ENCODE results near the gene TAGLN2.
A peak's percentile ranks its signal among the peaks of the same experiment; 100 is the strongest.
"Not testable (repeated sequence)": the region's sequence is repeated elsewhere in the genome, so short reads cannot be mapped to it uniquely, and the experiment has no call there.

The TAGLN2 gene

DNA sequence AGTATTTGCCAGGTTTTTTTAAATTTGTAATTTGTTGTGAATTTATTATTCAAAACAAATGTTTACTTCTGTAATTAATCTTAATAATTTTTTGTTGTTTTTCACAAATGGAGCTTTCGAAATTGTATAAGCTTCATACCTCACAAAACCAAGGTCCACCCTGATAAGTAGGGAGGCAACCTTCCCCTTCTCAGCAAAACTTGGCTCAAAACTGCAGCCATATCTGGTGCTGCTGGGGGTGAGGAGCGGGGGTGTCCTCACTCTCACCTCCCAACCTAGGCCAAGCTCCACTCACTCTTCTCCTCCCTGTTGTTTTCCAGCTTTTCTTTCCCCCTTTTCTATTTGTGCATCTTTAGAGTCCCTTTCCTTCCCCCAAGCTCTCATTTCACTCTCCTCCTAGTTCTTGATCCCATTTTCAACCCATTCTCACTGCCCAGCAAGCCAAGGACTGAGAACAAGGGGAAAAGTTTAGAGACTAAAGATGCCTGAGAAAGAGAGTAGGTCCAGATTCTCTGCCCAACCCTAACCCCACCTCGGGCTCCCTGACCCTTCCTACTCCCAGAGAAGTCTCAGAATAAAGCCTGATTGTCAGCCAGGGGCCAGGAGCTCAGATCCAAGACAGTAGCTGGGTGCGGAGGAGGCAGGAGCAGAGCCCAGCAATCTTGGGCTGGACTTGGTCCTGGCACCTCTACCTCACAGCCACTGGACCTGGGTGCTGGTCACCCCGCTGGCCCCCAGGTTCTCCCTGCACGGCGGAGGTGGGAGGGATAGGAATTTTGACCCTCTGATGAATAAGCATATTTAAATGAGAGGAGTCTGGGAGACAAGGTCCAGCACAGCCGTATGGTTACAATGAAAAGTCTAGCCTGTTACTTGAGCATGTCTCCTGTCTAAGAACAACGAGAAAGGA, 17.0 kb downstream of the TAGLN2 start:
- TF ChIP-seq, protein P1, sequence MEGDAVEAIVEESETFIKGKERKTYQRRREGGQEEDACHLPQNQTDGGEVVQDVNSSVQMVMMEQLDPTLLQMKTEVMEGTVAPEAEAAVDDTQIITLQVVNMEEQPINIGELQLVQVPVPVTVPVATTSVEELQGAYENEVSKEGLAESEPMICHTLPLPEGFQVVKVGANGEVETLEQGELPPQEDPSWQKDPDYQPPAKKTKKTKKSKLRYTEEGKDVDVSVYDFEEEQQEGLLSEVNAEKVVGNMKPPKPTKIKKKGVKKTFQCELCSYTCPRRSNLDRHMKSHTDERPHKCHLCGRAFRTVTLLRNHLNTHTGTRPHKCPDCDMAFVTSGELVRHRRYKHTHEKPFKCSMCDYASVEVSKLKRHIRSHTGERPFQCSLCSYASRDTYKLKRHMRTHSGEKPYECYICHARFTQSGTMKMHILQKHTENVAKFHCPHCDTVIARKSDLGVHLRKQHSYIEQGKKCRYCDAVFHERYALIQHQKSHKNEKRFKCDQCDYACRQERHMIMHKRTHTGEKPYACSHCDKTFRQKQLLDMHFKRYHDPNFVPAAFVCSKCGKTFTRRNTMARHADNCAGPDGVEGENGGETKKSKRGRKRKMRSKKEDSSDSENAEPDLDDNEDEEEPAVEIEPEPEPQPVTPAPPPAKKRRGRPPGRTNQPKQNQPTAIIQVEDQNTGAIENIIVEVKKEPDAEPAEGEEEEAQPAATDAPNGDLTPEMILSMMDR (IDR thresholded peaks at IDR 0.05; ENCODE audit: insufficient read depth, low read length, poor library complexity, severe bottlenecking) = no peak
- H3K4me3 ChIP-seq (replicated peaks; ENCODE audit: low read depth, low read length) = no peak overlapping the region
- no peak for DNase-seq (ENCODE audit: extremely low read depth, insufficient read length)
- H3K27me3 ChIP-seq (replicated peaks; ENCODE audit: control insufficient read depth, insufficient read depth, low read length) = no peaks in the 10 kb centered on the region
- no peaks in the 10 kb centered on the region for H3K36me3 ChIP-seq (ENCODE audit: control insufficient read depth, insufficient read depth, low read length)

DNA sequence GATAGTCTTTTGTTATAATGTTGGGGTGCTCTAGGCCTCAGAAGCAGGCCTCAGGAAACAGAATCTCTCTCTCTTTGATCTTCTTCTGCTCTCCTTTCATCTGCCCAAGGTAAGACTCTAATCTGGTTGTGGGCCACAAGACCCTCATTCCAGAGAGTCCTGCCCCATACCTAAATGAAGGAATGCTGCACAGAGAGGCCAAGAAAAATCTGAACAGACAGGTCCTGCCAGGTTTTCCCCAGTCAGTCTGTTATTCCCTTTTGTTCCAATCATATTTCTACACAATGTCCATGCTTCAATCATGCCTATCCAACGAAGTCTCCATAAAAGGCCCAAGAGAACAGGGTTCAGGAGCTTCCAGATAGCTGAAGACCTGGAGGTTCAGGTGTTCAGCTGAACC, 18.3 kb downstream of the TAGLN2 start:
- Histone ChIP-seq H3K36me3 (ENCODE audit: control insufficient read depth, insufficient read depth, low read length) (no peaks in the 10 kb centered on the region), H3K27me3 (replicated peaks; ENCODE audit: control insufficient read depth, insufficient read depth, low read length) (no peaks in the 10 kb centered on the region), H3K4me3 (replicated peaks; ENCODE audit: low read depth, low read length) (no peak overlapping the region)
- no peak for DNase-seq (ENCODE audit: extremely low read depth, insufficient read length)
- TF ChIP-seq, protein P1 (IDR thresholded peaks at IDR 0.05; ENCODE audit: insufficient read depth, low read length, poor library complexity, severe bottlenecking) = no peak

DNA sequence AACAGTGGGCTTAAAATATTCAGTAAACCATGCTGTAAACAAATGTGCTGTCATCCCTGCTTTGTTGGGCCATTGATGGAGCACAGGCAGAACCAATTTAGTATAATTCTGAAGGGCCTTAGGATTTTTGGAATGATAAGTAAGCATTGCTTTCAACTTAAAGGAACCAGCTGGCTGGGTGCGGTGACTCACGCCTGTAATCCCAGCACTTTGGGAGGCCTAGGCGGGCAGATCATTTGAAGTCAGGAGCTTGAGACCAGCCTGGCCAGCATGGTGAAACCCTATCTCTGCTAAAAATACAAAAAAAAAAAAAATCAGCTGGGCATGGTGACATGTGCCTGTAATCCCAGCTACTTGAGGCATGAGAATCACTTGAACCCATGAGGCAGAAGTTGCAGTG, 21.3 kb downstream of the TAGLN2 start:
- H3K36me3 ChIP-seq (ENCODE audit: control insufficient read depth, insufficient read depth, low read length); DNase-seq (ENCODE audit: extremely low read depth, insufficient read length); H3K4me3 ChIP-seq (replicated peaks; ENCODE audit: low read depth, low read length); H3K27me3 ChIP-seq (replicated peaks; ENCODE audit: control insufficient read depth, insufficient read depth, low read length): not testable (repeated sequence)

DNA sequence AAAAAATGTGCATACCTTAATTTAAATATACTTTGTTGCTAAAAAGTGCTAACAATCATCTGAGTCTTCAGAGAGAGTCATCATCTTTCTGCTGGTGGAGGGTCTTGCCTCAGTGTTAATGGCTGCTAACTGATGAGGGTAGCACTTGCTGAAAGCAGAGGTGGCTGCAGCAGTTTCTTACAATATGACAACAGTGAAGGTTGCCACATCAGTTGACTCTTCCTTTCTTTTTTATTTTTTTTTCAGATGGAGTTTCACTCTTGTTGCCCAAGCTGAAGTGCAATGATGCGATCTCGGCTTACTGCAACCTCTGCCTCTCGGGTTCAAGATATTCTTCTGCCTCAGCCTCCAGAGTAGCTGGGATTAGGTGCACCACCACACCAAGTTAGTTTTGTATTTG, 22.8 kb downstream of the TAGLN2 start:
- no peak for DNase-seq (ENCODE audit: extremely low read depth, insufficient read length)
- Histone ChIP-seq H3K4me3 (replicated peaks; ENCODE audit: low read depth, low read length) (no peak overlapping the region), H3K27me3 (replicated peaks; ENCODE audit: control insufficient read depth, insufficient read depth, low read length) (no peaks in the 10 kb centered on the region), H3K36me3 (ENCODE audit: control insufficient read depth, insufficient read depth, low read length) (no peaks in the 10 kb centered on the region)
- TF ChIP-seq, protein P1 (IDR thresholded peaks at IDR 0.05; ENCODE audit: insufficient read depth, low read length, poor library complexity, severe bottlenecking) = no peak

DNA sequence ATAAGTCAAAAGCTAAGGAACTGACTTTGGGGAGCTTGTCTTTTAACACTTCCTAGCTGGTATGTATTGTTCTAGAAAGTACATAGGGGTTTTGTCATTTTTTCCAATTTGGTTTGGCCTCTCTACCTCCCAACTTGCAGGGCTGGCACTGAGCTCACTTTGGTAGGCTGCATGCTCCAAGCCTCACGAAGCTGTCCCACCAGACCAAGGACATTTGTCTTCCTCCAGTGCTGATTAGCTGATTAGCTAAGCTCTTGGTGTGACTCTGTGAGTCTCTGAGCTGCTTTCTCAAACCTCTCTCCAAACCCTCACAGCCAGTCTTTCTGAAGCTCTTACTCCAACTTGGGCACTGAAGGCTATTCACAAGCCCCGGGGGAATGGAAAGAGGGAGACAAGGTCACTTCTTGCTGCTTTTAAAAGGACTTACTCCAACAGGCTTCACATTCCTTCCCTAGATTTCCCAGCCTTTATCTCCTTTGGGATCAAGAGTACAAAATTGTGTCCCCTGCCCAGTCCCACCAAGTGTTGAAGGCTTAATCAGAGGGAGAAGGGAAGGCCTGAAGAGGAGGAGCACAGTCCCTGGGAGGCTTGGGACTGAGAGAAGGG, 24.4 kb downstream of the TAGLN2 start:
- TF ChIP-seq, protein P1 (IDR thresholded peaks at IDR 0.05; ENCODE audit: insufficient read depth, low read length, poor library complexity, severe bottlenecking) = no peak
- Histone ChIP-seq H3K36me3 (ENCODE audit: control insufficient read depth, insufficient read depth, low read length) (no peaks in the 10 kb centered on the region), H3K4me3 (replicated peaks; ENCODE audit: low read depth, low read length) (no peak overlapping the region), H3K27me3 (replicated peaks; ENCODE audit: control insufficient read depth, insufficient read depth, low read length) (no peaks in the 10 kb centered on the region)
- no peak for DNase-seq (ENCODE audit: extremely low read depth, insufficient read length)

DNA sequence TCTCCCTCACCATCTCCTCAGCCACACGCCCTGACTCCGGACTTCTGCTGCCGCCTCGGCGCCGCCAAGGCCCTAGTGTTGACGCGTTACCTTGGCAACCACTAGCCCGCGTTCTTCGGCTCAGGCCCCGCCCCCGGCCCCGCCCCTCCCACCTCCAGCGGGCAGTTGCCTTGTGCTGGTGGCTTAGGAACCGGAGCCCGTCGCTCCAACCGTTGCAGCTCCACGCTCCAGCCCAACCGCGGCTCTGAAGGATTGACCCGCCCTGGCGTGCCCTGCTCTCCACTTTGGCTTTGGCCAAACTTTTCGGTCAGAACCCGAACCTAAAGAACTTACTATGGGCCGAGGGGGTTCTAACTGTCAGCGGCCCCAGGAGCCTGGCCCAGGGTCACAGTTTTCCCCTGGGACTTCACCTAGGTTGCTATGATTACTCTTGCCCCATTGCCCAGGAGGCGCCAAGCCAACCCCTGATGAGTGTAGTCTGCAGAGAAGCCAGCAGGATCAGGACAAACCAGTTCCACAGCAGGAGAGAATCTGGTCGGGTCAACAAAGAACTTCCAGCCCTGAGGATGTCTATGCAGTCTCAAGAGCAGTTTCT, 25.1 kb downstream of the TAGLN2 start, which contains the start of gene CFAP45:
CFAP45 (minus strand) TSS at position 80 of the 595 bp plus-strand sequence; CDS start at position 13, 67 bp downstream.
- H3K27me3 ChIP-seq (replicated peaks; ENCODE audit: control insufficient read depth, insufficient read depth, low read length) = no peaks in the 10 kb centered on the region
- peak; percentile 44 for DNase-seq (ENCODE audit: extremely low read depth, insufficient read length)
- H3K4me3 ChIP-seq (replicated peaks; ENCODE audit: low read depth, low read length) = no peak within 1 kb of the TSS
- TF ChIP-seq, protein P1 (IDR thresholded peaks at IDR 0.05; ENCODE audit: insufficient read depth, low read length, poor library complexity, severe bottlenecking) = no peak
- no peaks in the 10 kb centered on the region for H3K36me3 ChIP-seq (ENCODE audit: control insufficient read depth, insufficient read depth, low read length)

DNA sequence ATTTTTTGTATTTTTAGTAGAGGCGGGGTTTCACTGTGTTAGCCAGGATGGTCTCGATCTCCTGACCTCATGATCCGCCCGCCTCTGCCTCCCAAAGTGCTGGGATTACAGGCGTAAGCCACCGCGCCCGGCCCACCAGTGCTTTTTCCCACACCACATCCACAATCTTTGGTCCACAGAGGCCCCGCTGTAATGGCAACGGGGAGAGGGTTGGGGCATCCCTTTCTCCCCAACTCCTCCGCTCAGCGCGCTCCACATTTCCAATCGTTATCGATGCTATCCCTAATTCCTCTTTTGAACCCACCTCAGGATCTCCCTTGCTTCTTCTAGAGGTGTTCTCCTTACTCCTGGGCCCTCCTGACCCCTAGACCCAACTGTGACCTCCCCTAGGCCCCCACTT, 25.7 kb downstream of the TAGLN2 start:
- not testable (repeated sequence) for DNase-seq (ENCODE audit: extremely low read depth, insufficient read length); H3K36me3 ChIP-seq (ENCODE audit: control insufficient read depth, insufficient read depth, low read length); H3K4me3 ChIP-seq (replicated peaks; ENCODE audit: low read depth, low read length); H3K27me3 ChIP-seq (replicated peaks; ENCODE audit: control insufficient read depth, insufficient read depth, low read length)
